ENCODE data around the gene PEF1. TPM values are rescaled to one million over a fixed set of nuclear protein-coding genes. Genes with fewer than 3 reads are reported as not detected.

The PEF1 gene
- total RNA-seq, 4 donors from 2014 or later = 48.4 to 72.1 (median 61.9) TPM

GRCh38 chr1:31623365-31623764 lies 21.3 kb downstream of the PEF1 start:
- H3K4me1 ChIP-seq = peaks cover 0 to 12% of the 10 kb centered on the region in 2 donors
- no peaks in the 10 kb centered on the region for H3K9me3 ChIP-seq
- no peaks in the 10 kb centered on the region for H3K27me3 ChIP-seq
- intact Hi-C loops (cut with DNase I; ENCODE audit: low total_unique reads) = no loop called here
- H3K4me3 ChIP-seq = no peak overlapping the region
- no peak for DNase-seq
- H3K27ac ChIP-seq = no peak overlapping the region
- no peak for TF ChIP-seq CTCF (IDR thresholded peaks at IDR 0.05)
- no peak for TF ChIP-seq POLR2A (IDR thresholded peaks at IDR 0.05)
- no peaks in the 10 kb centered on the region for H3K36me3 ChIP-seq

- H3K27ac ChIP-seq = no peak overlapping the region
- H3K4me3 ChIP-seq = no peak overlapping the region
- H3K9me3 ChIP-seq = no peaks in the 10 kb centered on the region
- H3K4me1 ChIP-seq = peaks cover 0 to under 1% of the 10 kb centered on the region in 2 donors
- TF ChIP-seq POLR2A (IDR thresholded peaks at IDR 0.05) (no peak), CTCF (IDR thresholded peaks at IDR 0.05) (no peak)
- no peak for DNase-seq
- H3K27me3 ChIP-seq = no peaks in the 10 kb centered on the region
- intact Hi-C loops (cut with DNase I; ENCODE audit: low total_unique reads) = no loop called here
- H3K36me3 ChIP-seq = no peaks in the 10 kb centered on the region
Measured at GRCh38 chr1:31621847-31622730, 22.6 kb downstream of the PEF1 start.

GRCh38 chr1:31621498-31621820 lies 23.2 kb downstream of the PEF1 start:
- no peaks in the 10 kb centered on the region for H3K4me1 ChIP-seq
- H3K27me3 ChIP-seq = no peaks in the 10 kb centered on the region
- H3K4me3 ChIP-seq = no peak overlapping the region
- TF ChIP-seq CTCF (IDR thresholded peaks at IDR 0.05) (no peak), POLR2A (IDR thresholded peaks at IDR 0.05) (no peak)
- intact Hi-C loops (cut with DNase I; ENCODE audit: low total_unique reads) = no loop called here
- H3K27ac ChIP-seq = no peak overlapping the region
- H3K9me3 ChIP-seq = no peaks in the 10 kb centered on the region
- no peaks in the 10 kb centered on the region for H3K36me3 ChIP-seq
- DNase-seq = no peak

- H3K36me3 ChIP-seq = no peaks in the 10 kb centered on the region
- intact Hi-C loops (cut with DNase I; ENCODE audit: low total_unique reads) = no loop called here
- DNase-seq = no peak
- H3K9me3 ChIP-seq = no peaks in the 10 kb centered on the region
- H3K27me3 ChIP-seq = no peaks in the 10 kb centered on the region
- H3K4me1 ChIP-seq = no peaks in the 10 kb centered on the region
- H3K27ac ChIP-seq = no peak overlapping the region
- TF ChIP-seq POLR2A (IDR thresholded peaks at IDR 0.05) (no peak), CTCF (IDR thresholded peaks at IDR 0.05) (no peak)
- H3K4me3 ChIP-seq = no peak overlapping the region
Measured at GRCh38 chr1:31620631-31621497, 23.8 kb downstream of the PEF1 start.
